HL-60 (cell line): ENCODE measurements around the gene GTF3C1.
A peak's percentile ranks its signal among the peaks of the same experiment; 100 is the strongest.

Source experiments
- DNase-seq, 2 experiments: peaks; one replicate each; pipeline ENCODE4 v3.0.0-alpha.2; 2010 to 2020; ENCODE audit warnings: low read depth in 1 of 2, low spot score in 1 of 2
- H3K27ac ChIP-seq: fragments of 250-450 bp; sonication (Bioruptor Pico); replicated peaks from 2 replicates; pipeline ENCODE4 v1.5.1; 2020; ENCODE audit warnings: mild to moderate bottlenecking, moderate library complexity
- H3K27me3 ChIP-seq: fragments of 250-450 bp; sonication (Bioruptor Pico); 2 replicates; pipeline ENCODE4 v1.5.1; 2021; ENCODE audit warnings: mild to moderate bottlenecking, moderate library complexity; ENCODE audit not compliant: insufficient read depth, poor library complexity, severe bottlenecking
- H3K4me3 ChIP-seq: replicated peaks from 2 replicates; pipeline ENCODE4 v1.5.1; 2011; ENCODE audit warnings: mild to moderate bottlenecking, control low read depth, low read length; ENCODE audit not compliant: insufficient read depth
- CTCF ChIP-seq: IDR thresholded peaks from one replicate; pipeline ENCODE4 v1.5.1; 2011; ENCODE audit warnings: low read length, control low read depth, inconsistent platforms; ENCODE audit not compliant: insufficient read depth
- GABPA ChIP-seq: IDR thresholded peaks from 2 replicates; pipeline ENCODE4 v1.6.1; 2012; ENCODE audit warnings: low read depth
- POLR2AphosphoS5 ChIP-seq: IDR thresholded peaks from 2 replicates; pipeline ENCODE4 v1.6.1; 2012; ENCODE audit warnings: low read depth
- REST ChIP-seq: IDR thresholded peaks from 2 replicates; pipeline ENCODE4 v1.6.1; 2012; ENCODE audit warnings: low read depth; ENCODE audit not compliant: insufficient replicate concordance
- SPI1 ChIP-seq: IDR thresholded peaks from 2 replicates; pipeline ENCODE4 v1.6.1; 2012; ENCODE audit warnings: low read depth, mild to moderate bottlenecking, borderline replicate concordance

GTF3C1 gene

GRCh38 chr16:27558434-27558833, 8.7 kb upstream of the GTF3C1 start:
- no peak for DNase-seq
- H3K27me3 ChIP-seq = no peaks in the 10 kb centered on the region
- H3K4me3 ChIP-seq = no peak overlapping the region
- TF ChIP-seq POLR2AphosphoS5 (no peak), CTCF (no peak), GABPA (no peak), SPI1 (no peak), REST (no peak)
- H3K27ac ChIP-seq = no peak overlapping the region

GRCh38 chr16:27556471-27556870, 6.8 kb upstream of the GTF3C1 start:
- TF ChIP-seq CTCF (no peak), REST (no peak), POLR2AphosphoS5 (no peak), GABPA (no peak), SPI1 (no peak)
- Histone ChIP-seq H3K27ac (no peak overlapping the region), H3K4me3 (no peak overlapping the region), H3K27me3 (no peaks in the 10 kb centered on the region)
- DNase-seq = no peak

GRCh38 chr16:27551036-27551435, 1.3 kb upstream of the GTF3C1 start:
- TF ChIP-seq CTCF = no peak
- TF ChIP-seq REST = no peak
- TF ChIP-seq POLR2AphosphoS5 = no peak
- TF ChIP-seq GABPA = no peak
- DNase-seq = no peak
- Histone ChIP-seq H3K27me3 (no peaks in the 10 kb centered on the region), H3K27ac (peak overlapping the region; percentile 90; the same call in 1 of the 2 replicates), H3K4me3 (no peak overlapping the region)
